ENCODE data around the gene WDFY4. TPM values are rescaled to one million over a fixed set of nuclear protein-coding genes. Genes with fewer than 3 reads are reported as not detected.

The WDFY4 gene
- total RNA-seq, 1 donor from 2014 or later, result 0.25 TPM

GRCh38 chr10:48896756-48897440, 212.2 kb downstream of the WDFY4 start:
- FAIRE-seq (no peak), DNase-seq (ENCODE audit: low read depth) (no peak)
- H3K79me2 ChIP-seq (ENCODE audit: insufficient read depth, low read length), result no peaks in the 10 kb centered on the region
- H3K4me2 ChIP-seq (ENCODE audit: low read length), result no peak overlapping the region
- no peaks in the 10 kb centered on the region for H4K20me1 ChIP-seq (ENCODE audit: insufficient read depth, low read length)
- no peak overlapping the region for H3K27ac Mint-ChIP-seq (ENCODE audit: unreplicated experiment)
- TF ChIP-seq CTCF (IDR thresholded peaks at IDR 0.05; ENCODE audit: insufficient read depth, low read depth, low read length) (no peak), EZH2 (IDR thresholded peaks at IDR 0.05; ENCODE audit: insufficient read depth, low read length) (no peak)
- H3K4me3 Mint-ChIP-seq (ENCODE audit: unreplicated experiment), result no peak overlapping the region
- H3K36me3 ChIP-seq (ENCODE audit: insufficient read depth, low read length), result no peaks in the 10 kb centered on the region
- no peaks in the 10 kb centered on the region for H3K36me3 Mint-ChIP-seq (ENCODE audit: low read depth, unreplicated experiment)
- no peak overlapping the region for H2AFZ ChIP-seq (ENCODE audit: low read depth, low read length)
- H3K4me1 ChIP-seq (ENCODE audit: insufficient read depth, low read length), result no peaks in the 10 kb centered on the region
- no peaks in the 10 kb centered on the region for H3K27me3 ChIP-seq (ENCODE audit: insufficient read depth, low read length)
- no peaks in the 10 kb centered on the region for H3K9me3 ChIP-seq (ENCODE audit: insufficient read depth, low read depth, low read length)
- no peaks in the 10 kb centered on the region for H3K9me3 Mint-ChIP-seq (ENCODE audit: unreplicated experiment)
- H3K4me1 Mint-ChIP-seq (ENCODE audit: low read depth, unreplicated experiment), result peaks cover 3% of the 10 kb centered on the region
- H3K9ac ChIP-seq (ENCODE audit: low read length), result no peak overlapping the region
- peaks cover 20% of the 10 kb centered on the region for H3K27me3 Mint-ChIP-seq (ENCODE audit: low read depth, unreplicated experiment)
- no peak overlapping the region for H3K27ac ChIP-seq (ENCODE audit: low read depth, low read length)
- H3K4me3 ChIP-seq (ENCODE audit: insufficient read depth, low read depth, low read length), result no peak overlapping the region

GRCh38 chr10:48897441-48897790, 212.7 kb downstream of the WDFY4 start:
- H3K9me3 ChIP-seq (ENCODE audit: insufficient read depth, low read depth, low read length), result no peaks in the 10 kb centered on the region
- Mint-ChIP-seq H3K4me1 (ENCODE audit: low read depth, unreplicated experiment) (no peaks in the 10 kb centered on the region), H3K4me3 (ENCODE audit: unreplicated experiment) (no peak overlapping the region), H3K36me3 (ENCODE audit: low read depth, unreplicated experiment) (no peaks in the 10 kb centered on the region), H3K27ac (ENCODE audit: unreplicated experiment) (no peak overlapping the region), H3K27me3 (ENCODE audit: low read depth, unreplicated experiment) (peaks cover 19% of the 10 kb centered on the region), H3K9me3 (ENCODE audit: unreplicated experiment) (no peaks in the 10 kb centered on the region)
- H3K27me3 ChIP-seq (ENCODE audit: insufficient read depth, low read length), result no peaks in the 10 kb centered on the region
- H2AFZ ChIP-seq (ENCODE audit: low read depth, low read length), result no peak overlapping the region
- H4K20me1 ChIP-seq (ENCODE audit: insufficient read depth, low read length), result no peaks in the 10 kb centered on the region
- FAIRE-seq (no peak), DNase-seq (ENCODE audit: low read depth) (no peak)
- H3K9ac ChIP-seq (ENCODE audit: low read length), result no peak overlapping the region
- H3K36me3 ChIP-seq (ENCODE audit: insufficient read depth, low read length), result no peaks in the 10 kb centered on the region
- no peaks in the 10 kb centered on the region for H3K79me2 ChIP-seq (ENCODE audit: insufficient read depth, low read length)
- H3K4me1 ChIP-seq (ENCODE audit: insufficient read depth, low read length), result no peaks in the 10 kb centered on the region
- TF ChIP-seq CTCF (IDR thresholded peaks at IDR 0.05; ENCODE audit: insufficient read depth, low read depth, low read length) (no peak), EZH2 (IDR thresholded peaks at IDR 0.05; ENCODE audit: insufficient read depth, low read length) (no peak)
- H3K27ac ChIP-seq (ENCODE audit: low read depth, low read length), result no peak overlapping the region
- no peak overlapping the region for H3K4me3 ChIP-seq (ENCODE audit: insufficient read depth, low read depth, low read length)
- no peak overlapping the region for H3K4me2 ChIP-seq (ENCODE audit: low read length)

- TF ChIP-seq EZH2 (IDR thresholded peaks at IDR 0.05; ENCODE audit: insufficient read depth, low read length) (no peak), CTCF (IDR thresholded peaks at IDR 0.05; ENCODE audit: insufficient read depth, low read depth, low read length) (no peak)
- no peaks in the 10 kb centered on the region for H3K4me1 ChIP-seq (ENCODE audit: insufficient read depth, low read length)
- Mint-ChIP-seq H3K4me3 (ENCODE audit: unreplicated experiment) (no peak overlapping the region), H3K9me3 (ENCODE audit: unreplicated experiment) (no peaks in the 10 kb centered on the region), H3K4me1 (ENCODE audit: low read depth, unreplicated experiment) (no peaks in the 10 kb centered on the region), H3K27ac (ENCODE audit: unreplicated experiment) (no peak overlapping the region), H3K36me3 (ENCODE audit: low read depth, unreplicated experiment) (no peaks in the 10 kb centered on the region), H3K27me3 (ENCODE audit: low read depth, unreplicated experiment) (peaks cover 23% of the 10 kb centered on the region)
- H3K9ac ChIP-seq (ENCODE audit: low read length), result no peak overlapping the region
- H3K79me2 ChIP-seq (ENCODE audit: insufficient read depth, low read length), result no peaks in the 10 kb centered on the region
- H3K4me2 ChIP-seq (ENCODE audit: low read length), result no peak overlapping the region
- no peak overlapping the region for H2AFZ ChIP-seq (ENCODE audit: low read depth, low read length)
- H3K4me3 ChIP-seq (ENCODE audit: insufficient read depth, low read depth, low read length), result no peak overlapping the region
- no peak overlapping the region for H3K27ac ChIP-seq (ENCODE audit: low read depth, low read length)
- no peaks in the 10 kb centered on the region for H4K20me1 ChIP-seq (ENCODE audit: insufficient read depth, low read length)
- no peaks in the 10 kb centered on the region for H3K36me3 ChIP-seq (ENCODE audit: insufficient read depth, low read length)
- no peaks in the 10 kb centered on the region for H3K9me3 ChIP-seq (ENCODE audit: insufficient read depth, low read depth, low read length)
- no peaks in the 10 kb centered on the region for H3K27me3 ChIP-seq (ENCODE audit: insufficient read depth, low read length)
- FAIRE-seq (no peak), DNase-seq (ENCODE audit: low read depth) (no peak)
These were observed 213.8 kb downstream of the WDFY4 start for GRCh38 chr10:48898426-48898825.

Data from astrocyte (in vitro differentiated cells and primary cell).